Skin epidermis (tissue), 12 donors: ENCODE data around the gene RPS6KC1.
"Not testable (repeated sequence)": the region's sequence is repeated elsewhere in the genome, so short reads cannot be mapped to it uniquely, and the experiment has no call there.

ENCODE experiments used
- H3K27ac ChIP-seq, 21 experiments: fragments of 200-600 bp; sonication (generic) in 11 of 21; one replicate each; pipeline ENCODE4 v1.5.0; 2020; ENCODE audit warnings: mild to moderate bottlenecking in 3 of 21, inconsistent platforms in 2 of 21, moderate library complexity in 2 of 21
- H3K4me3 ChIP-seq, 7 experiments: fragments of 200-600 bp; sonication (generic) in 2 of 7; one replicate each; pipeline ENCODE4 v1.5.0; 2020; ENCODE audit warnings: inconsistent platforms in 2 of 7, mild to moderate bottlenecking in 2 of 7, moderate library complexity in 1 of 7

Gene RPS6KC1

GRCh38 chr1:213301524-213301923 is 250.5 kb downstream of the RPS6KC1 start:
- not testable (repeated sequence) for H3K27ac ChIP-seq, H3K4me3 ChIP-seq

GRCh38 chr1:213303286-213303685 is 252.2 kb downstream of the RPS6KC1 start:
- Histone ChIP-seq H3K27ac (no peak overlapping the region), H3K4me3 (no peak overlapping the region)

- no peak overlapping the region for H3K4me3 ChIP-seq
- H3K27ac ChIP-seq, result no peak overlapping the region
Measured at GRCh38 chr1:213315571-213315970, 264.5 kb downstream of the RPS6KC1 start.

- not testable (repeated sequence) for H3K27ac ChIP-seq, H3K4me3 ChIP-seq
Measured at GRCh38 chr1:213318458-213318857, 267.4 kb downstream of the RPS6KC1 start.

GRCh38 chr1:213320191-213320870 is 269.3 kb downstream of the RPS6KC1 start:
- no peak overlapping the region for H3K4me3 ChIP-seq
- no peak overlapping the region for H3K27ac ChIP-seq
